ENCODE results near the gene PSMA8.
A peak's percentile ranks its signal among the peaks of the same experiment; 100 is the strongest.

DNA sequence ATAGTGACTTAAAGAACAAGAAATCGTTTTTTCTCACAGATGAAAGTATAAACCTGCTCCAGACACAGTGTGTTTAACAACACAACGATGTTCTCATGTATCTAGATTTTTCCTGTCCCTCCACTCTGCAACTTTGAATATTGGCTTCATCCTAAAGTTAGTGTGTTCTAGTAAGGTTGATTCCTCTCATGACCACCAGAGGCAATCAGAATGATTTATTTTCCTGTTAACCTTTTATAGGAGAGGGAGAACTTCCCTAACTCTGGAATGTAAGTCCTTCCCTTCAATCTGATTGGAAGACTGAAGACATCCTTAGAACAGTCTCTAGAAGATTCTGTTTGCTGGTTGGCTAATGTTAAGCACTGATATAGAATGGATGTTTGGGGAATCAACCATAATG lies 51.6 kb downstream of the PSMA8 start:
- TF ChIP-seq POLR2A (IDR thresholded peaks at IDR 0.05) (no peak), CTCF (IDR thresholded peaks at IDR 0.05) (peak in 1 of 4 donors; percentile 4)

Data from right lobe of liver (tissue), 4 donors.